Measurements from ENCODE around the gene ANTXRL.

GRCh38 chr10:46248651-46249146 is 38.1 kb upstream of the ANTXRL start:
- no peak for TF ChIP-seq POLR2AphosphoS5 (IDR thresholded peaks at IDR 0.05)
- no peak for TF ChIP-seq CTCF (IDR thresholded peaks at IDR 0.05; ENCODE audit: poor library complexity, severe bottlenecking)
- no peak for TF ChIP-seq EP300 (conservative IDR thresholded peaks at IDR 0.05; ENCODE audit: poor library complexity, severe bottlenecking)
- no peak for TF ChIP-seq RAD21 (conservative IDR thresholded peaks at IDR 0.05)
- TF ChIP-seq TAF1 (IDR thresholded peaks at IDR 0.05; ENCODE audit: low read depth): no peak
- no peak for TF ChIP-seq SMC3 (conservative IDR thresholded peaks at IDR 0.05; ENCODE audit: poor library complexity)

Measured in neural cell (in vitro differentiated cells).